Spinal cord (tissue), 10 donors: ENCODE results near the gene NUCKS1. TPM values are rescaled to one million over a fixed set of nuclear protein-coding genes. Genes with fewer than 3 reads are reported as not detected.

Experiments
- DNase-seq, 6 donors: peaks; one replicate each; pipeline versions ENCODE4 v3.0.0 to v3.0.0-alpha.2; 2013 to 2015; ENCODE audit warnings: low spot score in 6 of 6, low read depth in 4 of 6
- H3K27ac ChIP-seq: one replicate; pipeline ENCODE4 v1.5.1; 2013; ENCODE audit warnings: low read depth, low read length, control low read depth
- H3K27me3 ChIP-seq: one replicate; pipeline ENCODE4 v1.6.1; 2013; ENCODE audit warnings: low read length; ENCODE audit not compliant: control insufficient read depth, insufficient read depth
- H3K36me3 ChIP-seq: one replicate; pipeline ENCODE4 v1.6.1; 2013; ENCODE audit warnings: low read length; ENCODE audit not compliant: control insufficient read depth, insufficient read depth
- H3K4me1 ChIP-seq: one replicate; pipeline ENCODE4 v1.6.1; 2013; ENCODE audit warnings: low read length; ENCODE audit not compliant: control insufficient read depth, insufficient read depth
- H3K4me3 ChIP-seq: one replicate; pipeline ENCODE4 v1.5.1; 2013; ENCODE audit warnings: low read depth, low read length, control low read depth
- H3K9me3 ChIP-seq: one replicate; pipeline ENCODE4 v1.6.1; 2013; ENCODE audit warnings: low read length; ENCODE audit not compliant: control insufficient read depth, insufficient read depth
- WGBS: methylation state at CpG from one replicate; pipeline ENCODE4 v1.1.5; 2013; ENCODE audit warnings: missing lambda C conversion rate; ENCODE audit not compliant: insufficient coverage; 5-methylcytosine and 5-hydroxymethylcytosine counted together
- polyA plus RNA-seq, 2 donors: library from polyadenylated mRNA; unstranded; fragments of 120-200 nt; gene quantifications; one replicate each; pipeline ENCODE4 v1.2.1, GENCODE V29; 2013; ENCODE audit not compliant: insufficient read length in 2 of 2
- total RNA-seq, 2 donors: library from RNA; depleted of rRNA in 1 of 2; stranded (reverse); fragments of 120-200 nt in 1 of 2; fragments of >200 nt in 1 of 2; gene quantifications; one replicate each; pipeline versions ENCODE4 v1.2.3 to v1.2.4, GENCODE V29; 2013 to 2014
- donor health status: healthy.

Gene NUCKS1
- total and polyA plus RNA-seq, 4 donors = 185 to 260 (median 255) TPM

GRCh38 chr1:205756552-205756951, 6.6 kb upstream of the NUCKS1 start:
- Histone ChIP-seq H3K36me3 (no peaks in the 10 kb centered on the region), H3K27me3 (no peaks in the 10 kb centered on the region), H3K27ac (no peak overlapping the region), H3K4me1 (no peaks in the 10 kb centered on the region), H3K4me3 (no peak overlapping the region), H3K9me3 (no peaks in the 10 kb centered on the region)
- WGBS = no CpG with 5 or more reads among the region's 3 CpGs
- DNase-seq = no peak

- Histone ChIP-seq H3K27me3 (no peaks in the 10 kb centered on the region), H3K4me1 (no peaks in the 10 kb centered on the region), H3K27ac (no peak overlapping the region), H3K9me3 (no peaks in the 10 kb centered on the region), H3K36me3 (no peaks in the 10 kb centered on the region), H3K4me3 (no peak overlapping the region)
- 100% methylated on average over 1 of the region's 5 CpGs for WGBS
- no peak for DNase-seq
These were observed 4.9 kb upstream of the NUCKS1 start for GRCh38 chr1:205754857-205755256.

- Histone ChIP-seq H3K4me3 (no peak overlapping the region), H3K27ac (no peak overlapping the region), H3K9me3 (no peaks in the 10 kb centered on the region), H3K4me1 (no peaks in the 10 kb centered on the region), H3K36me3 (no peaks in the 10 kb centered on the region), H3K27me3 (no peaks in the 10 kb centered on the region)
- 78% methylated on average over 8 of the region's 13 CpGs for WGBS
- peak in 1 of 6 donors; percentile 19 for DNase-seq
These were observed 1.2 kb upstream of the NUCKS1 start for GRCh38 chr1:205751036-205751651.

DNA sequence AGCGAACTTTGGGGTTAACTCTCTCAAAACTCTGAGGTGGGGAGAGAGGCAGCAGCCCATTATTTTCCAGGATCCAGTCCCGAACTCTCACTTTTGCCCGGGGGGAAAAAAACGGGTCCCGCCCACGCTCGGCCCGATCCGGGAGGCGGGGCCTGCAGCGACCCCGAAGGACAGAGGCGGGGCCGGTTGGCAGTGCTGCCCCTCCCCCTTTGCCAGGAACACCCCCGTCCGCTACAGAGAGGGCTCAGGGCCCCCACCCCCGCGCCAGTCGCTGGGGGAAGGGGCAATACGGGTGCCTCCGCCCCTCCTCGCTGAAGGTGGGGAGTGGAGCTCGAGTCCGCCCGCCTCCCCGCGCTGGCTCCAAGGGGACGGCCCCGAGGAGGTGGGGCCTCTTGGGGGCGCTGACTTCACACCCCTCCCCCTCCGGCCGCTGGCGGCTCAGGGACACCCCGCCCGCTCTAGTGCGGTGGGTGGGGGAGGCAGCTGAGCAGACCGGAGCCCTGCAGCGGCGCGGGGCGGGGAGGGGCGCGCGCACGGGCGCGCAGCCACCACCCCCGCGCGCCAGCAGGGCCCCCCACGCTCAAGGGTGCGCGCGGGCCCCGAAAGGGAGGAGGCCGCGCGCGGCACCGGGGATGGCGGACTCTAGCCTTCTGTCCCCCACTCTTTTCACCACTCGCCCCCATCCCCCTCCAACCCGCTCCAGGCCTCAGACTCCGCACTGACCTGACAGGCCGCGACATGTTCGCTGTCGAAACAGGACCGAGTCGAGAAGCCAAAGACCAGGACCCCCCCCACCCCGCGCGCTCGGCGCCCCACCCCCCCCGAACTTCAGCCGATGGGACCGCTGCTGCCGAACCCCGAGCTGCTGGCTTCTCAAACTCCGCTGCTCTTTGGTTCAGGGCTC, 496 bp downstream of the NUCKS1 start:
- WGBS = 0% methylated on average over 65 of the region's 81 CpGs
- no peaks in the 10 kb centered on the region for H3K36me3 ChIP-seq
- peak overlapping the region; percentile 99 for H3K27ac ChIP-seq
- H3K27me3 ChIP-seq = no peaks in the 10 kb centered on the region
- peak; percentile 68 to 95 (median 74) for DNase-seq
- H3K9me3 ChIP-seq = no peaks in the 10 kb centered on the region
- H3K4me3 ChIP-seq = peak overlapping the region; percentile 92
- H3K4me1 ChIP-seq = no peaks in the 10 kb centered on the region

DNA sequence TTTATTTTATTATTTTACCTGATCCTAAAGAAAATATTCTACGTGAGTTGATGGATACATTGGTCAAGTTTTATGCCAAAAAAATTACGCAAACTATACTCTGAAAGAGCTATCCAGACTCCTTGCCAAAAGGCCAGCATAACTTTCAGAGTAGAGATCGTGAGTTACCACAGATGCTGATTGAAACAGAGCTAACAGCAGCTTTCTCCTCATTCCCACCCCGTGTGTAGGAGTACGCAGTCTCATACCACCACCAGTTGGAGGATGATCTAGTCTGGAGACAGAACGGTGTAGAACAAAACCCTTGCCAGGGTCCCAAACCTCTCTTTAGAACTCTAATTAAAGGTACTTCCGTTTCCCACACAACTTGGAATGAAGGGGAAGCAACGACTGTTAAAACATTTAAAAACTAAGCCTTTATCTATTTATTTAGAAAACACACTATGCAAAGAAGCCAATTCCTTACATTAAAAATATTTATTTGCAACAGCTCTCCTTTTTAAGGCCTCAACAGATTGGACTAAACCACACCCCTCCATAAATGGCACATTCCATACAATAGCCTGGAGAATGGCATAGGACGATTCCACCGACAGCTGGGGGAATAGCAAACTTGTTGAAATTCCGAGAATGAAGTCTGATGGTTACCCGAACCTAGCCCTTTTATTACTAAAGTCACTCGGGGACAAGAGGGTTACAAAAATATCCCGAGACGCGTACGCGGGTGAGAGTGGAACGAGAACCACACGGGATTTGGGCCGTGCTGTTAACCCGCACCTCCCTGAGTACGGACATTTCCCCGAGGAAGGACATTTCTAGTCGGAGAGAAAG, 1.4 kb downstream of the NUCKS1 start:
- H3K27ac ChIP-seq = peak overlapping the region; percentile 99
- H3K27me3 ChIP-seq = no peaks in the 10 kb centered on the region
- H3K4me1 ChIP-seq = no peaks in the 10 kb centered on the region
- peak overlapping the region; percentile 92 for H3K4me3 ChIP-seq
- WGBS = 0% methylated on average over 13 of the region's 25 CpGs
- peak in 5 of 6 donors; percentile 2 to 87 (median 55) for DNase-seq
- H3K36me3 ChIP-seq = no peaks in the 10 kb centered on the region
- no peaks in the 10 kb centered on the region for H3K9me3 ChIP-seq

DNA sequence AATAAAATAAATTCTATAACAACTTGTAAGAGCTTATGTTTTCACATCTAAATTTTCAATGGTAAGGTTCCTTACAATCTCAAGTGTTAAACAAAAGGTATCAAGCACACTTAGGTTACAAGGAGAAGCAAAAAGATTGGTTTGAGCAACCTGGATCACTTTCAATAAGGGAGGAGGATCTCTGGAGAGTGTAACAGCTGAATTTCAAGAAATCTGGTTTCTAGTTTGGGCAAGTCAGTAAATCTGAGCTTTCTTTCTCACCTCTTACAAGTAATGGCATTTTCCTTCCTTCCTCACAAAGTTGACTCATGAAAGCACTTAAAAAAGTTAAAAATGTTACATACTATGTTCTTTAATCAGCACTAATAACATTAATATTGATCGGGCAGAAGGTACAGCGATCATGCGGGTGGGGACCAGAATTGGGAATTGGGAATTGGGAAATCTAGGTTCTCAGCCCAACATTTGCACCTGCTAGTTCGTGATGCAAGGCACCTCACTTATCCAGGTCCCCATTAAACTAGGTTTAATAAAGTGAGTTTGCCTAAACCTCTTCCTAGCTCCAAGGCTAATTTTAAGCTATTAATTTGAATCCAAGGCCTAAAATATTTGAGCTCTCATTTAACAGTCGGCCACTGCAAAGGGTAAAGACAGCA, 3.1 kb downstream of the NUCKS1 start:
- Histone ChIP-seq H3K36me3 (no peaks in the 10 kb centered on the region), H3K9me3 (no peaks in the 10 kb centered on the region), H3K27ac (no peak overlapping the region), H3K27me3 (no peaks in the 10 kb centered on the region), H3K4me3 (no peak overlapping the region), H3K4me1 (no peaks in the 10 kb centered on the region)
- DNase-seq = no peak
- no CpG with 5 or more reads among the region's 5 CpGs for WGBS

- Histone ChIP-seq H3K27me3 (no peaks in the 10 kb centered on the region), H3K9me3 (no peaks in the 10 kb centered on the region), H3K36me3 (peaks cover 12% of the 10 kb centered on the region), H3K4me3 (no peak overlapping the region), H3K27ac (no peak overlapping the region), H3K4me1 (no peaks in the 10 kb centered on the region)
- no peak for DNase-seq
- 96% methylated on average over 4 of the region's 8 CpGs for WGBS
These were observed 5.6 kb downstream of the NUCKS1 start for GRCh38 chr1:205744403-205744802.

- no peak overlapping the region for H3K4me3 ChIP-seq
- no peak for DNase-seq
- H3K4me1 ChIP-seq = no peaks in the 10 kb centered on the region
- peaks cover 12% of the 10 kb centered on the region for H3K36me3 ChIP-seq
- WGBS = no CpG with 5 or more reads among the region's 4 CpGs
- H3K27ac ChIP-seq = no peak overlapping the region
- H3K27me3 ChIP-seq = no peaks in the 10 kb centered on the region
- no peaks in the 10 kb centered on the region for H3K9me3 ChIP-seq
These were observed 6.0 kb downstream of the NUCKS1 start for GRCh38 chr1:205743977-205744376.

GRCh38 chr1:205741681-205742080, 8.3 kb downstream of the NUCKS1 start:
- Histone ChIP-seq H3K4me3 (no peak overlapping the region), H3K27ac (no peak overlapping the region), H3K27me3 (no peaks in the 10 kb centered on the region), H3K4me1 (no peaks in the 10 kb centered on the region), H3K9me3 (no peaks in the 10 kb centered on the region), H3K36me3 (peaks cover 17% of the 10 kb centered on the region)
- no peak for DNase-seq
- WGBS = no CpG with 5 or more reads among the region's 1 CpG
